Parathyroid adenoma (tissue), 2 donors: ENCODE data around the gene CDK5RAP1.

Source experiments
- H2AFZ ChIP-seq: fragments of 300-600 bp; sonication (generic); one replicate; pipeline ENCODE4 v1.7.0; 2017; ENCODE audit warnings: antibody characterized with exemption, mild to moderate bottlenecking
- H3K27ac ChIP-seq: fragments of 300-600 bp; sonication (generic); one replicate; pipeline ENCODE4 v1.7.0; 2017
- H3K27me3 ChIP-seq: fragments of 300-600 bp; sonication (generic); one replicate; pipeline ENCODE4 v1.7.0; 2017; ENCODE audit warnings: low read length; ENCODE audit not compliant: control insufficient read depth, insufficient read depth
- H3K36me3 ChIP-seq: fragments of 300-600 bp; sonication (generic); one replicate; pipeline ENCODE4 v1.7.0; 2017; ENCODE audit warnings: low read length; ENCODE audit not compliant: control insufficient read depth, insufficient read depth
- H3K4me1 ChIP-seq: fragments of 300-600 bp; sonication (generic); one replicate; pipeline ENCODE4 v1.7.0; 2017; ENCODE audit warnings: control low read depth
- H3K4me2 ChIP-seq: fragments of 300-600 bp; sonication (generic); one replicate; pipeline ENCODE4 v1.7.0; 2017; ENCODE audit warnings: low read length
- H3K4me3 ChIP-seq: fragments of 300-600 bp; sonication (generic); one replicate; pipeline ENCODE4 v1.7.0; 2017; ENCODE audit warnings: low read depth, low read length
- H3K79me2 ChIP-seq: fragments of 300-600 bp; sonication (generic); one replicate; pipeline ENCODE4 v1.7.0; 2017; ENCODE audit warnings: control low read depth
- H3K9ac ChIP-seq: fragments of 300-600 bp; sonication (generic); one replicate; pipeline ENCODE4 v1.7.0; 2017; ENCODE audit warnings: mild to moderate bottlenecking
- H3K9me3 ChIP-seq: fragments of 300-600 bp; sonication (generic); one replicate; pipeline ENCODE4 v1.7.0; 2017; ENCODE audit warnings: low read length; ENCODE audit not compliant: control insufficient read depth
- TF ChIP-seq, protein P1 (sequence below): fragments of 300-600 bp; sonication (generic); IDR thresholded peaks from one replicate; pipeline ENCODE4 v1.7.0; 2017; ENCODE audit warnings: antibody characterized with exemption, mild to moderate bottlenecking
- donor health status: primary hyperparathyroidism.

The CDK5RAP1 gene

DNA sequence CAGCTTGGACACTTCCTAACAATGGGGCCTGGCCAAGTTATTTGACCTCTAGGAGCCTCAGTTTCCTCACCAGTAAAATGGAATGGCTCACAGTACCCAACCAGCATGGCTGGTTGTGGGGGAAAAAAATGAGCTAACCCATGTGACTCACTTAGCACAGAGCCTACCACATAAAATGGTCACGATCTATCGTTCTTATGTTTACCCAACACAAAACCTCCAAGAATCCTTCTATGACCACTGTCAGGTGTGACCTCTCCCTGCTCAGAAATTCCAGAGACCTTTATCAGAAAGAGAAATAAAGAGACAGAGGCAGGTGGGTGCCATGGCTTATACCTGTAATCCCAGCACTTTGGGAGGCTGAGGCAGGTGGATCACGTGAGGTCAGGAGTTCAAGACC, 78.9 kb downstream of the CDK5RAP1 start:
- TF ChIP-seq, protein P1, sequence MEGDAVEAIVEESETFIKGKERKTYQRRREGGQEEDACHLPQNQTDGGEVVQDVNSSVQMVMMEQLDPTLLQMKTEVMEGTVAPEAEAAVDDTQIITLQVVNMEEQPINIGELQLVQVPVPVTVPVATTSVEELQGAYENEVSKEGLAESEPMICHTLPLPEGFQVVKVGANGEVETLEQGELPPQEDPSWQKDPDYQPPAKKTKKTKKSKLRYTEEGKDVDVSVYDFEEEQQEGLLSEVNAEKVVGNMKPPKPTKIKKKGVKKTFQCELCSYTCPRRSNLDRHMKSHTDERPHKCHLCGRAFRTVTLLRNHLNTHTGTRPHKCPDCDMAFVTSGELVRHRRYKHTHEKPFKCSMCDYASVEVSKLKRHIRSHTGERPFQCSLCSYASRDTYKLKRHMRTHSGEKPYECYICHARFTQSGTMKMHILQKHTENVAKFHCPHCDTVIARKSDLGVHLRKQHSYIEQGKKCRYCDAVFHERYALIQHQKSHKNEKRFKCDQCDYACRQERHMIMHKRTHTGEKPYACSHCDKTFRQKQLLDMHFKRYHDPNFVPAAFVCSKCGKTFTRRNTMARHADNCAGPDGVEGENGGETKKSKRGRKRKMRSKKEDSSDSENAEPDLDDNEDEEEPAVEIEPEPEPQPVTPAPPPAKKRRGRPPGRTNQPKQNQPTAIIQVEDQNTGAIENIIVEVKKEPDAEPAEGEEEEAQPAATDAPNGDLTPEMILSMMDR = no peak
- H3K36me3 ChIP-seq = no peaks in the 10 kb centered on the region
- H3K4me3 ChIP-seq = no peak overlapping the region
- no peak overlapping the region for H3K27ac ChIP-seq
- H3K27me3 ChIP-seq = no peaks in the 10 kb centered on the region
- no peaks in the 10 kb centered on the region for H3K9me3 ChIP-seq
- no peak overlapping the region for H3K4me2 ChIP-seq
- H3K79me2 ChIP-seq = no peaks in the 10 kb centered on the region
- H2AFZ ChIP-seq = no peak overlapping the region
- H3K4me1 ChIP-seq = no peaks in the 10 kb centered on the region
- no peak overlapping the region for H3K9ac ChIP-seq

DNA sequence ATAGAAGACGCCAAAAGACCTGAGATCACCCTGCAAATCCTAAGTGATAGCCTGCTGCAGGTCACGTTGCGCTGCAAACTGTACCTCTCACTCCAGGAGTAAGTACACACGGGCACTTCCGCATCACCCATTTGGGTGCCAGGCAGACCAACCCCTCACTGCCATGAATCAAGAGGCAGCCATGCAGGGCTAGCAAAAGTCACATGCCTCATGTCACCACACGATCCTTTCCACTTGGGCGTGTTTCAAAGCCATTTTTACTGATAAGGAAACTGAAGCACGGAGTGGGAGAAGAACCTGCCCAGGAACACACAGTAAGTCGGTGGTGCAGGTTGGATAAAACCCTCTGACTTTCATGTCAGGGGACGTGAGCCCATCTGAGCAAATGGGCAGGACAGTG, 81.3 kb downstream of the CDK5RAP1 start:
- Histone ChIP-seq H3K9me3 (no peaks in the 10 kb centered on the region), H3K36me3 (no peaks in the 10 kb centered on the region), H3K27ac (no peak overlapping the region), H3K4me3 (no peak overlapping the region), H3K27me3 (no peaks in the 10 kb centered on the region), H3K4me2 (no peak overlapping the region), H3K9ac (no peak overlapping the region), H3K4me1 (no peaks in the 10 kb centered on the region), H3K79me2 (no peaks in the 10 kb centered on the region), H2AFZ (no peak overlapping the region)
- TF ChIP-seq, protein P1 = no peak

DNA sequence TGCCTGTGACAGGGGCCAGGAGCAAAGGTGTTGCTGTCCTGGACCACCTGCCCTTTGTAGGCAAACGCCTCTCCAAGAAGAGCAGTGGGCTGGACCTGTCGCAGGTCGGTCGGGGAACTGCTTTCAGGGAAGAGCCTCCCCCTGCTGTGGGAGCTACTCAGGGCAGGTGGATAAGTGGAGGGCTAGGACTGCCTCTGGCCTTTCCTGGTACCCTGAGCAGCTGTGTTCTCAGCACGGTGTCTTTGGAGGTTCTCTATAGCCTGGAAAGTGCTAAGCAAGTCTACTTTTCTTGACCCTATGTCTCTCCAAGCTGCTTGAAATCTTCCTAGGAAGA, 83.3 kb downstream of the CDK5RAP1 start:
- Histone ChIP-seq H3K36me3 (no peaks in the 10 kb centered on the region), H3K27ac (no peak overlapping the region), H3K79me2 (no peaks in the 10 kb centered on the region), H3K9ac (no peak overlapping the region), H3K9me3 (no peaks in the 10 kb centered on the region), H3K27me3 (no peaks in the 10 kb centered on the region), H3K4me3 (no peak overlapping the region), H3K4me1 (no peaks in the 10 kb centered on the region), H2AFZ (no peak overlapping the region), H3K4me2 (no peak overlapping the region)
- TF ChIP-seq, protein P1 = no peak

DNA sequence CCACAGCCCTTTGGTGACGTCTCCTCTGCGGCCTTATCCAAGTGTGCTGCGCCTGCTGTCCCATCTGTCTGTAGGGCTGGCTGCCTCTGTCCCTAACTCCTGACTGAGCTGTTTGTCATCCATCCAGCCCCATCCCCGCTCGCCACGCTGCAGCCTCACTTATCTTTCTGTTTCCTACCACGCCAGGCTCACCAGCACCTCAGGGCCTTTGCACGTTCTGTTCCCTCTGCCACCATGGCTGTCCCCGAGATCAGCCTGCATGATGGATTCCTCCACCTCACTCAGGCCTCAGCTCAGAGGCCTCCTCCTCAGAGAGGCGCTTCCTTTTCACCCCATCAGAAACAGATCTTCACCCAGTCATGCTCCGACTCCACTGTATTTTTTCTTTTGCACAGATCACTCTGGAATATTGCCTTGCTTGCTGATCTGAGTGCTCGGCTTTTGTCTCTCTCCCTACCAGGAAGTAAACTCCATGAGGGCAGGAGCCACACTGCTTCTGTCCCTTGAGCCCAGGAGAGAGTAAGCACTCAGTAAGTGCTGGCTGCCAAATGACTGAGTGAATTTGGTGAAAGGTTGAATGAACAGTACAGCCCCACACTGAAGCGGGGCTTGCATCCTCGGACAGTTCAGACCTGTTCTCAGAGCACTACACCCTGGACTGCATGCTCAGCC, 83.8 kb downstream of the CDK5RAP1 start:
- no peak overlapping the region for H3K27ac ChIP-seq
- no peak overlapping the region for H3K9ac ChIP-seq
- H3K36me3 ChIP-seq = no peaks in the 10 kb centered on the region
- no peak overlapping the region for H3K4me2 ChIP-seq
- no peaks in the 10 kb centered on the region for H3K4me1 ChIP-seq
- no peak overlapping the region for H3K4me3 ChIP-seq
- TF ChIP-seq, protein P1 = no peak
- H2AFZ ChIP-seq = no peak overlapping the region
- no peaks in the 10 kb centered on the region for H3K27me3 ChIP-seq
- H3K79me2 ChIP-seq = no peaks in the 10 kb centered on the region
- no peaks in the 10 kb centered on the region for H3K9me3 ChIP-seq

DNA sequence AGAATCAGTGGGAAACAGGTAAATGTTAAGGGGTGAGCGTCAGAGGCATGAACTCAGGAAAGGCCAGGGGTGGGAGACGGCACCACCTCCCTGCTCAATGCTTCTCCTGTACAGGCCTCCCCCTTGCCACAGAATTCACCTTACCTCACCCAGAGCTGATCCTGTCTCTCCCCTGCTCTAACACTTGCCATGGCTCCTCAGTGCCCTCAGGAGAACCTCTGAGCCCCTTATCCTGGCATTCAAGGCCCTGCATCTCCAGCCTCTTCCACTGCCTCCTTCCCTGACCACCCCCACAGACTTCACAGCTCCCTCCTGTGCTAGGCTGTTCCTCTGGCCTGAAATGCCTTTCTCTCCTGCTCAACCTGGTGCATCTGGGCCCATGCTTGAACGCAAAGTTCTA, 84.4 kb downstream of the CDK5RAP1 start:
- Histone ChIP-seq H2AFZ (no peak overlapping the region), H3K4me1 (no peaks in the 10 kb centered on the region), H3K79me2 (no peaks in the 10 kb centered on the region), H3K27ac (no peak overlapping the region), H3K36me3 (no peaks in the 10 kb centered on the region), H3K27me3 (no peaks in the 10 kb centered on the region), H3K9me3 (no peaks in the 10 kb centered on the region), H3K9ac (no peak overlapping the region), H3K4me3 (no peak overlapping the region), H3K4me2 (no peak overlapping the region)
- TF ChIP-seq, protein P1 = no peak
